HG03159 (cell line): ENCODE data around the gene NCOR1.

Experiments used
- ATAC-seq: cut with Tn5 transposase; IDR thresholded peaks from one replicate; pipeline ENCODE4 v1.9.1; 2021; ENCODE audit warnings: mild to moderate bottlenecking, moderate library complexity; ENCODE audit not compliant: unreplicated experiment

NCOR1 gene

GRCh38 chr17:16037636-16038035, 177.7 kb downstream of the NCOR1 start:
- ATAC-seq: no peak

GRCh38 chr17:16036261-16036660, 179.1 kb downstream of the NCOR1 start:
- no peak for ATAC-seq

DNA sequence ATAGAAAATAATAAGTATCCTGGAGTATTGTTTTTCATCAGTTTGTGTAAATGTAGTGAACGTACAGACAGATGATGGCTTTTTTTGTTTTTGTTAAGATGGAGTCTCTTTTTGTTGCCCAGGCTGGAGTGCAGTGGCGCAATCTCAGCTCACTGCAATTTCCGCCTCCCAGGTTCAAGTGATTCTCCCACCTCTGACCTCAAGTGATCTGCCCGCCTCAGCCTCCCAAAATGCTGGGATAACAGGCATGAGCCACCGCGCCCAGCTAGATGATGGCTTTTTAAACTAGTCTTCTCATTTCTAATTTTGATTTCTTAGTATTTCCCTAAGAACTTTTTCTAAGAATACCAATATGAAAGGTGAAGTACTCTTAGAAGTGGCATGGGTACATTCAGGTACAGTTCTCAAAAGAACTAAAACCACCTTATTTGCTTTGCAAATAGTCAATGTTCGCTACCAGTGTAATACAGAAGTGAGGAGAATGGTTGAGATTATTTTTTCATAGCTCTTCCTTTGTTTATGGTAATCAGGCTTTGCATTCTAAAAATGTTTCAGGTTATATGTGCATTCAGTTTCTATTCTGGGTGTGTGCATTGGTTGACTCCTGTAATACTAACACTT, 181.5 kb downstream of the NCOR1 start:
- no peak for ATAC-seq

GRCh38 chr17:16027708-16028584, 187.4 kb downstream of the NCOR1 start:
- ATAC-seq: peak; percentile 79

- no peak for ATAC-seq
Observed at GRCh38 chr17:16026895-16027294, 188.4 kb downstream of the NCOR1 start.

DNA sequence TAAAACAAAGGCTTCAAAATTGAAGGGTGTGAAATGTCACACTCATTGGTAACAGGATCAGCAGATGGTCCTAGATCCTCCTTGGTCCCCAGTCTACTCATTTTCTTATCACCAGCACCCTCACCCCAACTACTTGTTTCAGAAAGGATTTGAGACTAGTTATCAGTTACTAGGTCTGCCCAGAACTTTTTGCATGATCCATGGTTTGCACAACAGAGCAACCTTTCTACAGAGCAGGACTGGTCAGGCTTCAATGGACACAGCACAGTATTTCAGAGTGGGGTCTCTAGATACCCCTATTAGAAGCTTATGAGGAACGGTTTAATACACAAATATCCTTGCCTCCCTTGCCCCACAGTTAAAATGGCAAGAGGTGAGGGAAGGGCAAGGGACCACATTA, 190.1 kb downstream of the NCOR1 start:
- ATAC-seq: no peak

DNA sequence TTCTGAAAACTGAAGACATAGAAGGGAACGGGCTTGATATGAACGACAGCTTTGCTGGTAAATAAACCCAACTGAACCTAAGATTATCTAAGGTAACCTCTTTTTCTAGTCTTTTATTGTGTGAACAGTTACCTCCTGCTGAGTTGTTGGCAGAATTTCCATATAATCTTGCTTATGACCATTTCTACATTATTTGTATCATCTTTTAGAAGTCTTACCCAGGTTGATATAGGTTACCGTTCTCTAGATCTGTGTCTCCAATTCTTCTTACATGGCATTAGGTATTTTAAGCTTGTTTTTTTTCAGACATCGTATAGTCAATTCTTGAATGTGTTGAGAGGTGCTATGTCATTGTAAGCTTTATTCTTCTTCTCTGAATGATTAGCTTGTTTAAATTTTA, 191.5 kb downstream of the NCOR1 start:
- no peak for ATAC-seq

GRCh38 chr17:16019347-16019746, 196.0 kb downstream of the NCOR1 start:
- no peak for ATAC-seq

DNA sequence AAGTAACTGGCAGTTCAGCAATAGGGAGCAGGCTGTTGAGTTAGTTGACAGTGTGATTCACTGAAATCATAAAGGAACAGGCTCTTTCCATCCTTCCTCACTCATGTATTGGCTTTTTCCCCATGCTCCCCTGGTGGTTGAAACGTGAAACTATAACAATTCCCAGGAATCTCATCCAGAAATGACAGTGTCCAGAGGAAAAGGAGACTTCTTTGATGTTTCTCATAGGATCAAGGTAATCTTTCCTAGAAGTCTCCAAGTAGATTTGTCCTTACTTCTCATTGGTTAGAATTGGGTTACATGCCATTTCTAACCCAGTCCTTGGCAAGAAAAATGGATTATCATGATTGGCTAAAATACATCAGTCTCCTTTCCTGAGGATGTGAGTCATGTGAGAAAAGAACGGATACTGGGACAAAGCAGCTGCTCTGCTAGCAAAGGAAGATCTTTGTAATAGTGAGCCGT, 201.4 kb downstream of the NCOR1 start:
- ATAC-seq: no peak

DNA sequence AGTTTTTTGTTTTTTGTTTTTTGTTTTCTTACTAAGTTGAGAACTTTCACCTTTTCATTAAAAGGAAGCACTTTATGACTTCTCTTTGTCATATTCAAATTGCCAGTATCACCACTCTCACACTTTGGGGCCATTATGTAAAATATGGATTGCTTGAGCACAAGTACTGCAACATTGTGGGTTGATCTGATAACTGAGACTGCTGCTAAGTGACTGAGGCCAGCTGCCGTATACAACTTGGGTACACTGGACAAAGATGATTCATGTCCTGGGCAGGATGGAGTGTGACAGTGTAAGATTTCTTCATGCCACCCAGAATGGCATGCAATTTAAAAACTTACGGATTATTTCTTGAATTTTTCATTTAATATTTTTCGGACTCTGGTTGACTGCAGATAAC, 207.9 kb downstream of the NCOR1 start:
- ATAC-seq: no peak

DNA sequence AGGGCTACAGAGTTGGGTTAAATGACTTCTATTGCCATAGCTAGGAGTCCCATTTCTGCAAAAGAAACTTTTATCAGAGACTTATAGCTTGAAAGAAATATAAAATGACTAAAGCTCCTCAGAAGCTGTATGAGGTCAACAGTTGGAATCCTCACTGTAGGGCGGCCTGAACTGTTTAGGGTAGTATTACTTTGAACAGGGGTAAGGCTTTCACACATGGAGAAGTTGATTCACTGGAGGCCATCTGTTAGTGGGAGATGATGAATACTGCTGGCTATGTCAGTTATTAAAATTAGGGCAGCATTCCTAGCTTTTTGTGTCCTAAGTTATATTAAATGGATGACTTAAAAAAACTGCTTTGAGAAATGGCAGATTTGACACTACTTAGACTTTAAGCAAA, 209.7 kb downstream of the NCOR1 start:
- ATAC-seq: no peak

GRCh38 chr17:16003841-16004240, 211.5 kb downstream of the NCOR1 start:
- no peak for ATAC-seq

- no peak for ATAC-seq
Observed at GRCh38 chr17:16002708-16003260, 212.6 kb downstream of the NCOR1 start.

- no peak for ATAC-seq
Observed at GRCh38 chr17:16001226-16001897, 214.0 kb downstream of the NCOR1 start.

GRCh38 chr17:15999974-16000827, 215.1 kb downstream of the NCOR1 start:
- ATAC-seq: peak; percentile 34

- ATAC-seq: peak; percentile 88
Observed at GRCh38 chr17:15999141-15999973, 216.0 kb downstream of the NCOR1 start, which contains the start of the genes TTC19 and ZSWIM7. Gene TTC19 (plus strand): TSS chr17:15999824. CDS start chr17:15999849, 25 bp downstream. Gene ZSWIM7 (minus strand): TSS chr17:15999704. CDS start chr17:15999594, 110 bp downstream.

DNA sequence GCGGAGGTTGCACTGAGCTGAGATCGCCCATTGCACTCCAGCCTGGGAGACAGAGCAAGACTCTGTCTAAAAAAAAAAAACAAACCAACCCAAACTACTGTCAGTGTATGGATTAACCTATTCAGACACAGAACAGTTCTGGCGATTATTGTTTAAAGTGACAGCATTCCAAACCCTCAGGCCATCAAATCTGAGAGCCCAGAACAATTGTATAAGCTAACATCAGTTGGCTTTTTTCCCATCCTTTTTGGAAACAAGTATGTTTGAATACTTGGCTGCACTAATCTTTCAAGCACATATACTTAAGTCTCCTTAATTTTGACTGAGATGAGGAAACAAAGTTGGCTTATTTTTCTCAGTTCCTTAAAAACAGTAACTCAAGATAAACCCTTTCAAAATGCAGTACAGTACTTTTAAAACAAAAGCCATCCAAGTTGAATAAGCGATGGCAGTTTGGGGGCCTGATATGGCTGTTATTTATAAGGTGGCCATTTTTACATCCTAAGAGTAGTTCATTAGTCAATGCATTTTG, 217.2 kb downstream of the NCOR1 start:
- ATAC-seq: no peak

DNA sequence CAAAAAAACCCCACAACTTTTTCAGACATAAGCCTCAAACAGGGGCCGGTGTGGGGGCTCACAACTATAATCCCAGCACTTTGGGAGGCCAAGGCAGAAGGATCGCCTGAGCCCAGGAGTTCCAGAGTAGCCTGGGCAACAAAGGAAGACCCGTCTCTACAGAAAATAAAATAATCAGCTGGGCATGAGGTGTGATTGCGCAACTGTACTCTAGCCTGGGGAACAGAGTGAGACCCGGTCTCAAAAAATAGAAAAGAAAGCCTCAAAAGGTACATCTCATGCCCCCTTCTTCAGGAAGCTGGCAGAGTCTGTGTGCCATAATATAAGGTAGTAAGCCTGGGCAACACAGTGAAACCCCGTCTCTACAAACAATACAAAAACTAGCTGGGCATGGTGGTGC, 219.0 kb downstream of the NCOR1 start:
- no peak for ATAC-seq
